Activated B cell treated with CpG ODN at 0.5 μM for 24 hours (primary cell): ENCODE measurements around the gene STPG2. TPM values are rescaled to one million over a fixed set of nuclear protein-coding genes. Genes with fewer than 3 reads are reported as not detected.

Source experiments
- ATAC-seq: fragments of 200-7000 bp; cut with Tn5 transposase; one replicate; pipeline ENCODE4 v1.10.0; 2021; ENCODE audit warnings: low read depth, mild to moderate bottlenecking, moderate library complexity
- CTCF ChIA-PET: fragments of 350-600 bp; sonication (Branson Sonifier 250); formaldehyde crosslinking; loops from one replicate; lab custom pipeline; 2021; ENCODE audit warnings: antibody characterized with exemption; lab: Charles Lee
- POLR2A ChIA-PET: fragments of 350-600 bp; sonication (Branson Sonifier 250); formaldehyde crosslinking; loops from one replicate; lab custom pipeline; 2021; ENCODE audit warnings: antibody characterized with exemption; lab: Charles Lee
- DNase-seq: peaks from one replicate; pipeline ENCODE4 v3.0.0; 2022
- H3K27ac Mint-ChIP-seq: one replicate; pipeline ENCODE4 v1.8.0; 2020; ENCODE audit warnings: mixed read lengths
- H3K27me3 Mint-ChIP-seq: one replicate; pipeline ENCODE4 v1.8.0; 2021; ENCODE audit warnings: mixed read lengths
- H3K36me3 Mint-ChIP-seq: one replicate; pipeline ENCODE4 v1.8.0; 2021; ENCODE audit warnings: low read depth, mixed read lengths
- H3K4me1 Mint-ChIP-seq: one replicate; pipeline ENCODE4 v1.8.0; 2021; ENCODE audit warnings: mixed read lengths
- H3K4me3 Mint-ChIP-seq: one replicate; pipeline ENCODE4 v1.8.0; 2020; ENCODE audit warnings: mild to moderate bottlenecking, mixed read lengths
- H3K9me3 Mint-ChIP-seq: one replicate; pipeline ENCODE4 v1.8.0; 2020; ENCODE audit warnings: mixed read lengths
- intact Hi-C: fragments of 100-400 bp; cut with micrococcal nuclease; formaldehyde crosslinking; loops from one replicate; pipeline ENCODE4 v1.15.1; 2024
- total RNA-seq: library from RNA; stranded (reverse); gene quantifications from 2 replicates; pipeline ENCODE4 v1.2.3, GENCODE V29; 2022
- TF ChIP-seq, protein P1 (sequence below): fragments of 200-600 bp; IDR thresholded peaks from one replicate; pipeline ENCODE4 v1.8.0; 2022; ENCODE audit warnings: antibody characterized with exemption, mild to moderate bottlenecking

The STPG2 gene
- total RNA-seq, 1 donor from 2014 or later: 0.69 TPM

DNA sequence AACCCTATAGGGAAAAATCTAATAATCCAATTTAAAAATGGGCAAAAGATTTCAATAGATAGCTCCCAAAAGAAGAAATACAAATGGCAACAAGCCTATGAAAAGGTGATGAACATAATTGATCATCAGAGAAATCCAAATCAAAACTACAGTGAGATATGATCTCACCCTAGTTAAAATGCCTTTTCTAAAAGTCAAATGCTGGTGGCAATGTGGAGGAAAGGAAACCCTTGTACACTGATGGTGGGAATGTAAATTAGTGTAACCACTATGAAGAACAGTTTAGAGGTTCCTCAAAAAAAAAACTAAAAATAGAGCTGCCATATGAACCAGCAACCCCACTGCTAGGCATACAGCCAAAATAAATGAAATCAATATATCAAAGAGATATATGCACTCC, 44.5 kb downstream of the STPG2 start:
- peaks cover 2% of the 10 kb centered on the region for H3K36me3 Mint-ChIP-seq
- peaks cover 7% of the 10 kb centered on the region for H3K9me3 Mint-ChIP-seq
- H3K4me3 Mint-ChIP-seq: no peak overlapping the region
- H3K4me1 Mint-ChIP-seq: peaks cover 7% of the 10 kb centered on the region
- ChIA-PET POLR2A (no interaction called here), CTCF (no interaction called here)
- intact Hi-C loops: no loop called here
- no peak overlapping the region for H3K27ac Mint-ChIP-seq
- DNase-seq (no peak), ATAC-seq (no peak)
- TF ChIP-seq, protein P1, sequence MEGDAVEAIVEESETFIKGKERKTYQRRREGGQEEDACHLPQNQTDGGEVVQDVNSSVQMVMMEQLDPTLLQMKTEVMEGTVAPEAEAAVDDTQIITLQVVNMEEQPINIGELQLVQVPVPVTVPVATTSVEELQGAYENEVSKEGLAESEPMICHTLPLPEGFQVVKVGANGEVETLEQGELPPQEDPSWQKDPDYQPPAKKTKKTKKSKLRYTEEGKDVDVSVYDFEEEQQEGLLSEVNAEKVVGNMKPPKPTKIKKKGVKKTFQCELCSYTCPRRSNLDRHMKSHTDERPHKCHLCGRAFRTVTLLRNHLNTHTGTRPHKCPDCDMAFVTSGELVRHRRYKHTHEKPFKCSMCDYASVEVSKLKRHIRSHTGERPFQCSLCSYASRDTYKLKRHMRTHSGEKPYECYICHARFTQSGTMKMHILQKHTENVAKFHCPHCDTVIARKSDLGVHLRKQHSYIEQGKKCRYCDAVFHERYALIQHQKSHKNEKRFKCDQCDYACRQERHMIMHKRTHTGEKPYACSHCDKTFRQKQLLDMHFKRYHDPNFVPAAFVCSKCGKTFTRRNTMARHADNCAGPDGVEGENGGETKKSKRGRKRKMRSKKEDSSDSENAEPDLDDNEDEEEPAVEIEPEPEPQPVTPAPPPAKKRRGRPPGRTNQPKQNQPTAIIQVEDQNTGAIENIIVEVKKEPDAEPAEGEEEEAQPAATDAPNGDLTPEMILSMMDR: no peak
- peaks cover 2% of the 10 kb centered on the region for H3K27me3 Mint-ChIP-seq

DNA sequence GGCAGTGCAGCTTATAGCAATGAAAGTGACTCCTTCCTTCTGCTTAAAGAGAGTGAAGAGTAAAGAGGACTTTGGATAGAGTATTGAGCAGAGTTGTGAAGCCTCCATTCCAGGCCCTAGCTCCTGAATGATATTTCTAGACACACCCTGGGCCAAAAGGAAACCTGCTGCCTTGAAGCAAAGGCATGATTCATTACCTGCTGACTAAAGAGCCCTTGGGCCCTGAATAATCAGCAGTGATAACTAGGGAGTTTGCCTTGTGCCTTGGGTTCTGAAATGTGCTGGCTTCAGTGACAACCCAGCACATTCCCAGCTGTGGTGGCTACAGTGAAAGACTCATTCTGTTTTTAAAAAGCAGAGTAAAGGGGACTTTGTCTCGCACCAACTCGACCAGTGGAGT, 49.2 kb downstream of the STPG2 start:
- CTCF ChIA-PET: no interaction called here

DNA sequence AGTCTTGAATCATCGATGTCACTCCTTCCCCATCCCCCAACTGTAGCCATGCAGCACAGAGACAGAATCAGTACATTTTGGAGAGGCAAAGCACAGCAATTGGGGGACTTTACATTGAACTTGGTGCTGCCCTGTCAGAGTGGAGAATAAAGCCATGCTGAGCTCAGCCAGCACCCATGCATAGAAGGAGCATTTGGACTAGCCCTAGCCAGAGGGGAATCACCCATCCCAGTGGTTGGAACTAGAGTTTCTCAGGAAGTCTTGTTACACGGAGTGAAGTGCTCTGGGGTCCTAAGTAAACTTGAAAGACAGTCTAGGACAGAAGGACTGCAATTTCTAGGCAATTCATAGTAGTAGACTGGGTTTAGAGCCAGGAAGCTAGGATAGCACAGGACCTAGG, 49.6 kb downstream of the STPG2 start:
- ChIA-PET POLR2A (no interaction called here), CTCF (no interaction called here)
- no peak overlapping the region for H3K4me3 Mint-ChIP-seq
- peaks cover 2% of the 10 kb centered on the region for H3K36me3 Mint-ChIP-seq
- intact Hi-C loops: no loop called here
- peaks cover 7% of the 10 kb centered on the region for H3K9me3 Mint-ChIP-seq
- DNase-seq (no peak), ATAC-seq (no peak)
- no peak overlapping the region for H3K27ac Mint-ChIP-seq
- peaks cover 4% of the 10 kb centered on the region for H3K27me3 Mint-ChIP-seq
- H3K4me1 Mint-ChIP-seq: peaks cover 4% of the 10 kb centered on the region
- TF ChIP-seq, protein P1: no peak

More for the DNA sequence above, 49.2 kb downstream of the STPG2 start:
- Mint-ChIP-seq H3K27me3 (peaks cover 4% of the 10 kb centered on the region), H3K4me3 (no peak overlapping the region), H3K9me3 (peaks cover 7% of the 10 kb centered on the region), H3K4me1 (peaks cover 7% of the 10 kb centered on the region), H3K27ac (no peak overlapping the region), H3K36me3 (peaks cover 2% of the 10 kb centered on the region)
- ATAC-seq: no peak
- intact Hi-C loops: no loop called here
- DNase-seq: no peak
- TF ChIP-seq, protein P1: no peak
- POLR2A ChIA-PET: no interaction called here

DNA sequence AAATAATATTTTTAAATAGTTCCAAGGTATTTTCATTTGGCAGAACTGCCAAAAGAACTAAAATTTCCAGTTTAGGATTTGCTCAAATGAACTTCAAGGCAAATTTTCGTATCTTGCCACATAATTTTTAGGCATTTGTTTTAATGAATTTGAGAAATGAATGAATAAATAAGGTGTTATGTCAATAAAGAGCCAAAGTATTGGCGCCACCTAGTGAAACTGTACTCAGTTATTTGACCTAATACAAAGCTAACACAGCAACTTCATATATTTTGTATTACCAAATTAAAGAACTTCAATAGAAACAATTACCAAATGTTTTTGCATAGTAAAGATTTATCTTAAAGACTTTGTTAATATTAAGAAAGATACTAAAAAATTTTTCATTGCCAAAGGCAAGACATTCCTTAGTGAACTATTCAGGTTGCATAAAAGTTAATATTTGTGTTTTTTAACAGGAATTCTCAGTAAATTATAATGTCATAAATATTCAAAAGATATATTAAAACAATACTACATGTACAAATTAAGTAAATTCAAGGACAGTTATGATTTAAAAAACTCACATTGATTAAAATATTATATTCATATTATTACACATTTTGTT, 50.3 kb downstream of the STPG2 start:
- H3K27ac Mint-ChIP-seq: no peak overlapping the region
- TF ChIP-seq, protein P1: no peak
- H3K36me3 Mint-ChIP-seq: peaks cover 2% of the 10 kb centered on the region
- CTCF ChIA-PET: interaction anchor here (1.1 kb wide), 1 partner anchor 12 kb away, joined by 3 read pairs; no protein-coding TSS in a partner anchor
- H3K4me3 Mint-ChIP-seq: no peak overlapping the region
- intact Hi-C loops: no loop called here
- ATAC-seq (no peak), DNase-seq (no peak)
- H3K27me3 Mint-ChIP-seq: peaks cover 4% of the 10 kb centered on the region
- peaks cover 7% of the 10 kb centered on the region for H3K9me3 Mint-ChIP-seq
- POLR2A ChIA-PET: no interaction called here
- H3K4me1 Mint-ChIP-seq: no peaks in the 10 kb centered on the region

DNA sequence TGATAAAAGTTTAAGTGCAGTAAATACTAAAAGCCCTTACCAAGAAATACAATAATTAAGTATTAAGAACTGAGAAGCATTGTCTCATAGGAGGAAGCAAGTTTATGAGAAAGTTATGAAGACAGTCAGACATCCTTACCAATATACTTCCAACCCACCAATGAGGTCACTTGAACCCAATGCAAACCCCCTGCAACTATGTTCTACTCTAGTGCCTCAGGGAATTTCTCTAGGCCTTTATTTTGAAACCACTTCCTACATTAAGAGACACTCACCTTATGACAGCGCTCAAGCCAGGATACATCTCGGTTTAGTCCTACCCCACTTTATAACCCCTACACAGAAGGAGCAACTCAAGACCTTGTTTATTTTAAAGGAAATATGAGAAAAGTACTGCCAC, 61.3 kb downstream of the STPG2 start:
- Mint-ChIP-seq H3K9me3 (no peaks in the 10 kb centered on the region), H3K4me1 (no peaks in the 10 kb centered on the region), H3K36me3 (no peaks in the 10 kb centered on the region), H3K27ac (no peak overlapping the region), H3K4me3 (no peak overlapping the region), H3K27me3 (no peaks in the 10 kb centered on the region)
- ATAC-seq (no peak), DNase-seq (no peak)
- ChIA-PET CTCF (no interaction called here), POLR2A (no interaction called here)
- TF ChIP-seq, protein P1: no peak
- intact Hi-C loops: no loop called here
